HL-60 (cell line): Measurements from ENCODE around the gene PAGE1.

ENCODE experiments used
- GABPA ChIP-seq: IDR thresholded peaks from 2 replicates; pipeline ENCODE4 v1.6.1; 2012; ENCODE audit warnings: low read depth
- POLR2AphosphoS5 ChIP-seq: IDR thresholded peaks from 2 replicates; pipeline ENCODE4 v1.6.1; 2012; ENCODE audit warnings: low read depth
- SPI1 ChIP-seq: IDR thresholded peaks from 2 replicates; pipeline ENCODE4 v1.6.1; 2012; ENCODE audit warnings: low read depth, mild to moderate bottlenecking, borderline replicate concordance
- TF ChIP-seq, protein P1 (sequence below): IDR thresholded peaks from one replicate; pipeline ENCODE4 v1.5.1; 2011; ENCODE audit warnings: low read length, control low read depth, inconsistent platforms; ENCODE audit not compliant: insufficient read depth
- TF ChIP-seq, protein P2 (sequence below): IDR thresholded peaks from 2 replicates; pipeline ENCODE4 v1.6.1; 2012; ENCODE audit warnings: low read depth; ENCODE audit not compliant: insufficient replicate concordance

DNA sequence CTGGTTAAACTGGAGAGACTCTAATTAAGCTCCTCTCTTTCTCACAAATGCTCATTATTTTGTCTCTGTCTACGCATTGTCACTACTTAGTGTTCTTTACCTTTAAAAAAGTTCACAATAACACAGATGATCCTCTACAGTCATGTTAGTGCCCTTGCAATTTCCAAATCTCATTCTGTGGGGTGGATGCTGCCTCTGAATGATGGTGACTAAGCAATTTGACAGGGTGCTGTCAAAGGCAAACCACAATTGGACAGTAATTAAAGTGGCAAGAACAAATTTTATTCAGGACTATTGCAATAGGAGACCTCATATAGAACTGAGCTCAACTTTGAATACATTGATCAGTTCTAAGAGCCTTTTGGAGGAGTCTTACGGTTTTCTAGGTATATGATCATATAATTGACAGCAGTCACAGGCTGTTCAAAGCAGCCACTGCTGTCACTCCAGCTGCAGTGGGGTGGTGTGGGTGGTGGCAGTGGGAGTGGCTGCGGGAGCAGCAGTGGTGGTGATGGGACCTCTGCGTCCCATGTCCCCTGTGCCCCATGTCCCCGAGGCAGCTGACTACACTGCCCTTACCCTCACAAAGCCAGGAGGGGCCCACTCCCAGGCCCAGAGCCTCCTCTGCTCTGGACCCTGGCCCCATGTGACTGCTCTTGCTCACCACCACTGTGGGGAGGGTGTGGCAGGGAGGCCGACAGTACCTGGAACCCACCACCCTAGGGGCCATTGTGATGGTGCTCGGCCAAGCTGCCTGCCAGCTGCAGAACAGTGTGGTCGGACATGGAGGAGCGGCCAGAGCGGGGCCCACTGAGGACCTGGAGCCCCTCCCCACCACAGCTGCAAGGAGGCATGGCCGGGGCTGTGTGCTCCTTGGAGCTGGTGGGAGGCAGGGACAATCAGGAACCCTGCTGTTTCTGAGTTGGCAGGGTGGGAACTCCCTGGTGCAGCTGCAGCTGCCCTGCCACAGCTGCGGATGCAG lies 30.4 kb upstream of the PAGE1 start:
- TF ChIP-seq, protein P1, sequence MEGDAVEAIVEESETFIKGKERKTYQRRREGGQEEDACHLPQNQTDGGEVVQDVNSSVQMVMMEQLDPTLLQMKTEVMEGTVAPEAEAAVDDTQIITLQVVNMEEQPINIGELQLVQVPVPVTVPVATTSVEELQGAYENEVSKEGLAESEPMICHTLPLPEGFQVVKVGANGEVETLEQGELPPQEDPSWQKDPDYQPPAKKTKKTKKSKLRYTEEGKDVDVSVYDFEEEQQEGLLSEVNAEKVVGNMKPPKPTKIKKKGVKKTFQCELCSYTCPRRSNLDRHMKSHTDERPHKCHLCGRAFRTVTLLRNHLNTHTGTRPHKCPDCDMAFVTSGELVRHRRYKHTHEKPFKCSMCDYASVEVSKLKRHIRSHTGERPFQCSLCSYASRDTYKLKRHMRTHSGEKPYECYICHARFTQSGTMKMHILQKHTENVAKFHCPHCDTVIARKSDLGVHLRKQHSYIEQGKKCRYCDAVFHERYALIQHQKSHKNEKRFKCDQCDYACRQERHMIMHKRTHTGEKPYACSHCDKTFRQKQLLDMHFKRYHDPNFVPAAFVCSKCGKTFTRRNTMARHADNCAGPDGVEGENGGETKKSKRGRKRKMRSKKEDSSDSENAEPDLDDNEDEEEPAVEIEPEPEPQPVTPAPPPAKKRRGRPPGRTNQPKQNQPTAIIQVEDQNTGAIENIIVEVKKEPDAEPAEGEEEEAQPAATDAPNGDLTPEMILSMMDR: no peak
- TF ChIP-seq, protein P2, sequence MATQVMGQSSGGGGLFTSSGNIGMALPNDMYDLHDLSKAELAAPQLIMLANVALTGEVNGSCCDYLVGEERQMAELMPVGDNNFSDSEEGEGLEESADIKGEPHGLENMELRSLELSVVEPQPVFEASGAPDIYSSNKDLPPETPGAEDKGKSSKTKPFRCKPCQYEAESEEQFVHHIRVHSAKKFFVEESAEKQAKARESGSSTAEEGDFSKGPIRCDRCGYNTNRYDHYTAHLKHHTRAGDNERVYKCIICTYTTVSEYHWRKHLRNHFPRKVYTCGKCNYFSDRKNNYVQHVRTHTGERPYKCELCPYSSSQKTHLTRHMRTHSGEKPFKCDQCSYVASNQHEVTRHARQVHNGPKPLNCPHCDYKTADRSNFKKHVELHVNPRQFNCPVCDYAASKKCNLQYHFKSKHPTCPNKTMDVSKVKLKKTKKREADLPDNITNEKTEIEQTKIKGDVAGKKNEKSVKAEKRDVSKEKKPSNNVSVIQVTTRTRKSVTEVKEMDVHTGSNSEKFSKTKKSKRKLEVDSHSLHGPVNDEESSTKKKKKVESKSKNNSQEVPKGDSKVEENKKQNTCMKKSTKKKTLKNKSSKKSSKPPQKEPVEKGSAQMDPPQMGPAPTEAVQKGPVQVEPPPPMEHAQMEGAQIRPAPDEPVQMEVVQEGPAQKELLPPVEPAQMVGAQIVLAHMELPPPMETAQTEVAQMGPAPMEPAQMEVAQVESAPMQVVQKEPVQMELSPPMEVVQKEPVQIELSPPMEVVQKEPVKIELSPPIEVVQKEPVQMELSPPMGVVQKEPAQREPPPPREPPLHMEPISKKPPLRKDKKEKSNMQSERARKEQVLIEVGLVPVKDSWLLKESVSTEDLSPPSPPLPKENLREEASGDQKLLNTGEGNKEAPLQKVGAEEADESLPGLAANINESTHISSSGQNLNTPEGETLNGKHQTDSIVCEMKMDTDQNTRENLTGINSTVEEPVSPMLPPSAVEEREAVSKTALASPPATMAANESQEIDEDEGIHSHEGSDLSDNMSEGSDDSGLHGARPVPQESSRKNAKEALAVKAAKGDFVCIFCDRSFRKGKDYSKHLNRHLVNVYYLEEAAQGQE: no peak
- no peak for TF ChIP-seq POLR2AphosphoS5
- TF ChIP-seq GABPA: no peak
- no peak for TF ChIP-seq SPI1
